GM23338 (cell line): Measurements from ENCODE around the gene COL25A1. TPM values are rescaled to one million over a fixed set of nuclear protein-coding genes. Genes with fewer than 3 reads are reported as not detected.

Source experiments
- ATAC-seq: fragments of 200-7000 bp; cut with Tn5 transposase; 3 replicates; pipeline ENCODE4 v1.9.1; 2020
- DNase-seq: peaks from one replicate; pipeline ENCODE4 v3.0.0-alpha.2; 2015; ENCODE audit warnings: low spot score
- H2AFZ ChIP-seq: fragments of 200-600 bp; sonication (generic); 2 replicates; pipeline ENCODE4 v1.8.0; 2016; ENCODE audit warnings: antibody characterized with exemption, mild to moderate bottlenecking, moderate library complexity
- H3F3A ChIP-seq: fragments of 200-600 bp; sonication (generic); replicated peaks from 2 replicates; pipeline ENCODE4 v1.8.0; 2017; ENCODE audit warnings: antibody characterized with exemption, mixed run types, low read depth
- H3K27ac ChIP-seq: fragments of 200-600 bp; sonication (generic); 2 replicates; pipeline ENCODE4 v1.6.1; 2016; ENCODE audit warnings: low read depth
- H3K27me3 ChIP-seq: fragments of 200-600 bp; sonication (generic); 2 replicates; pipeline ENCODE4 v1.8.0; 2016; ENCODE audit warnings: mild to moderate bottlenecking, mixed run types, moderate library complexity; ENCODE audit not compliant: insufficient read depth
- H3K36me3 ChIP-seq: fragments of 200-600 bp; sonication (generic); 2 replicates; pipeline ENCODE4 v1.8.0; 2016; ENCODE audit warnings: mild to moderate bottlenecking; ENCODE audit not compliant: insufficient read depth
- H3K4me1 ChIP-seq: fragments of 200-600 bp; sonication (generic); 2 replicates; pipeline ENCODE4 v1.8.0; 2016; ENCODE audit warnings: mild to moderate bottlenecking, moderate library complexity; ENCODE audit not compliant: insufficient read depth
- H3K4me2 ChIP-seq: fragments of 200-600 bp; sonication (generic); 2 replicates; pipeline ENCODE4 v1.7.1; 2017; ENCODE audit warnings: mixed run types
- H3K4me3 ChIP-seq: fragments of 200-600 bp; sonication (generic); 2 replicates; pipeline ENCODE4 v1.6.1; 2016; ENCODE audit warnings: mixed run types
- H3K79me2 ChIP-seq: fragments of 200-600 bp; sonication (generic); replicated peaks from 2 replicates; pipeline ENCODE4 v1.8.0; 2017; ENCODE audit warnings: mild to moderate bottlenecking; ENCODE audit not compliant: insufficient read depth
- H3K9me2 ChIP-seq: fragments of 200-600 bp; sonication (generic); 2 replicates; pipeline ENCODE4 v1.8.0; 2017; ENCODE audit not compliant: insufficient read depth
- H4K20me1 ChIP-seq: fragments of 200-600 bp; sonication (generic); replicated peaks from 2 replicates; pipeline ENCODE4 v1.8.0; 2017; ENCODE audit warnings: mild to moderate bottlenecking; ENCODE audit not compliant: insufficient read depth
- H3K27ac Mint-ChIP-seq: 2 replicates; pipeline ENCODE4 v1.8.0; 2020; ENCODE audit warnings: inconsistent platforms, mild to moderate bottlenecking, moderate library complexity, mixed read lengths
- H3K27me3 Mint-ChIP-seq: 3 replicates; pipeline ENCODE4 v1.8.0; 2022; ENCODE audit warnings: low read depth, mild to moderate bottlenecking, moderate library complexity, mixed read lengths, inconsistent platforms; ENCODE audit not compliant: insufficient read depth, poor library complexity
- H3K36me3 Mint-ChIP-seq: 3 replicates; pipeline ENCODE4 v1.8.0; 2021; ENCODE audit warnings: low read depth, mild to moderate bottlenecking, inconsistent platforms, moderate library complexity, mixed read lengths
- H3K4me1 Mint-ChIP-seq: 3 replicates; pipeline ENCODE4 v1.8.0; 2020; ENCODE audit warnings: mild to moderate bottlenecking, inconsistent platforms, mixed read lengths
- H3K4me3 Mint-ChIP-seq: 3 replicates; pipeline ENCODE4 v1.8.0; 2021; ENCODE audit warnings: moderate library complexity, mild to moderate bottlenecking, inconsistent platforms, mixed read lengths
- H3K9me3 Mint-ChIP-seq: 3 replicates; pipeline ENCODE4 v1.8.0; 2020; ENCODE audit warnings: moderate library complexity, mild to moderate bottlenecking, inconsistent platforms, mixed read lengths
- CREB1 ChIP-seq: fragments of 250-450 bp; sonication (Bioruptor Pico); IDR thresholded peaks from 2 replicates; pipeline ENCODE4 v1.5.0; 2020; ENCODE audit warnings: low read depth, mild to moderate bottlenecking, moderate library complexity
- CTCF ChIP-seq, 2 experiments: fragments of 200-600 bp in 1 of 2; sonication (generic) in 1 of 2; conservative IDR thresholded peaks; 2 replicates each; pipeline versions ENCODE4 v1.5.1 to v1.6.1; 2016 to 2017; ENCODE audit warnings: antibody characterized with exemption in 2 of 2, low read depth in 2 of 2, mild to moderate bottlenecking in 2 of 2, moderate library complexity in 1 of 2
- ETS1 ChIP-seq: IDR thresholded peaks from 2 replicates; pipeline ENCODE4 v1.6.1; 2016; ENCODE audit warnings: antibody characterized with exemption
- EZH2 ChIP-seq: fragments of 200-600 bp; sonication (generic); IDR thresholded peaks from one replicate; pipeline ENCODE4 v1.8.0; 2017; ENCODE audit warnings: antibody characterized with exemption, mild to moderate bottlenecking, low read depth; ENCODE audit not compliant: unreplicated experiment
- EZH2phosphoT487 ChIP-seq: fragments of 200-600 bp; sonication (generic); IDR thresholded peaks from one replicate; pipeline ENCODE4 v1.8.1; 2018; ENCODE audit warnings: antibody characterized with exemption; ENCODE audit not compliant: unreplicated experiment
- JUNB ChIP-seq: IDR thresholded peaks from one replicate; pipeline ENCODE4 v1.6.1; 2016; ENCODE audit warnings: antibody characterized with exemption; ENCODE audit not compliant: unreplicated experiment
- NANOG ChIP-seq: IDR thresholded peaks from 2 replicates; pipeline ENCODE4 v1.6.1; 2016; ENCODE audit warnings: antibody characterized with exemption, borderline replicate concordance
- POLR2AphosphoS5 ChIP-seq: IDR thresholded peaks from 2 replicates; pipeline ENCODE4 v1.6.1; 2016; ENCODE audit warnings: antibody characterized with exemption, low read depth
- REST ChIP-seq: IDR thresholded peaks from one replicate; pipeline ENCODE4 v1.6.1; 2018; ENCODE audit warnings: antibody characterized with exemption; ENCODE audit not compliant: unreplicated experiment
- STAT1 ChIP-seq: IDR thresholded peaks from one replicate; pipeline ENCODE4 v1.6.1; 2016; ENCODE audit warnings: antibody characterized with exemption; ENCODE audit not compliant: unreplicated experiment
- ZNF114 ChIP-seq: fragments of 250-450 bp; sonication (Bioruptor Pico); IDR thresholded peaks from 2 replicates; pipeline ENCODE4 v1.5.0; 2020; ENCODE audit warnings: mild to moderate bottlenecking, moderate library complexity
- ZNF331 ChIP-seq: fragments of 250-450 bp; sonication (Bioruptor Pico); IDR thresholded peaks from 2 replicates; pipeline ENCODE4 v1.5.0; 2020; ENCODE audit warnings: low read depth, mild to moderate bottlenecking, moderate library complexity
- ZNF462 ChIP-seq: fragments of 250-450 bp; sonication (Bioruptor Pico); IDR thresholded peaks from 2 replicates; pipeline ENCODE4 v1.5.0; 2020; ENCODE audit warnings: mild to moderate bottlenecking, moderate library complexity
- polyA plus RNA-seq: library from polyadenylated mRNA; unstranded; fragments of >200 nt; fragmentation: Nextera tagmentation; extraction: Ambion mirVana; gene quantifications from 2 replicates; pipeline ENCODE4 v1.2.1, GENCODE V29; 2016
- total RNA-seq: library from RNA; depleted of rRNA; stranded (reverse); fragments of >200 nt; shearing (Covaris generic); gene quantifications from 2 replicates; pipeline ENCODE4 v1.2.3, GENCODE V29; 2014

The COL25A1 gene
- total and polyA plus RNA-seq, 2 experiments from 2014 or later = 3.9 to 5.6 TPM

GRCh38 chr4:109209647-109210046, 92.8 kb downstream of the COL25A1 start:
- Mint-ChIP-seq H3K27me3 (no peaks in the 10 kb centered on the region), H3K36me3 (no peaks in the 10 kb centered on the region), H3K4me1 (peaks cover 24% of the 10 kb centered on the region; the same call in 2 of the 3 replicates), H3K9me3 (no peaks in the 10 kb centered on the region), H3K4me3 (no peak overlapping the region), H3K27ac (no peak overlapping the region)
- Histone ChIP-seq H3K4me2 (no peak overlapping the region), H3K36me3 (no peaks in the 10 kb centered on the region), H4K20me1 (no peaks in the 10 kb centered on the region), H3K27ac (no peak overlapping the region), H3F3A (no peaks in the 10 kb centered on the region), H2AFZ (no peak overlapping the region), H3K9me2 (no peaks in the 10 kb centered on the region), H3K27me3 (no peaks in the 10 kb centered on the region), H3K79me2 (no peaks in the 10 kb centered on the region), H3K4me3 (no peak overlapping the region), H3K4me1 (no peaks in the 10 kb centered on the region)
- TF ChIP-seq EZH2phosphoT487 (no peak), JUNB (no peak), ETS1 (no peak), POLR2AphosphoS5 (no peak), CTCF (conservative IDR thresholded peaks at IDR 0.05; ENCODE audit: low read depth in 2 of 2) (no peak), STAT1 (no peak), EZH2 (no peak), CREB1 (CRISPR knock-in tag) (no peak), ZNF114 (no peak), NANOG (no peak), ZNF462 (CRISPR knock-in tag) (no peak), REST (no peak), ZNF331 (CRISPR knock-in tag) (no peak)
- DNase-seq = no peak
- ATAC-seq = no peak
